ENCODE data around the gene GHR. TPM values are rescaled to one million over a fixed set of nuclear protein-coding genes. Genes with fewer than 3 reads are reported as not detected.
A peak's percentile ranks its signal among the peaks of the same experiment; 100 is the strongest.

Gene GHR
- total RNA-seq, 1 donor from 2014 or later = 3.2 TPM

DNA sequence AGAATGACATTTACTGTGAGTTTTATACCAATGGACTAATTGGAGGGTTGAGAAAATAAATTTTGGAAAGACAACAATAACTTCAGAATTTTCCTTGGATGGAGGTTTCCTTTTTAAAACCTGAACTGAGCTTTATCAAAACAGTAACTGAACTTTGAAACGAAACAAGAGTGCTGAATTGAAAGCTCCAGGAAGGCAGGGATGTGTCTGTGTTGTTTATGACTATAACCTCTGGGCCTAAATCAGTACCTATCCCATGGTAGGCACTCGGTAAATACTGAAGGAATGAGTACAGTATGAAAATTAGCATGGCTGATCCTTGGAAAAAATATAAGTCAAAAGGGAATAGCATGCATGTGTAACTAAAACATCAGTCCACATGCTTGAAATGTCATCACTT lies 93.9 kb downstream of the GHR start:
- no peak for DNase-seq

DNA sequence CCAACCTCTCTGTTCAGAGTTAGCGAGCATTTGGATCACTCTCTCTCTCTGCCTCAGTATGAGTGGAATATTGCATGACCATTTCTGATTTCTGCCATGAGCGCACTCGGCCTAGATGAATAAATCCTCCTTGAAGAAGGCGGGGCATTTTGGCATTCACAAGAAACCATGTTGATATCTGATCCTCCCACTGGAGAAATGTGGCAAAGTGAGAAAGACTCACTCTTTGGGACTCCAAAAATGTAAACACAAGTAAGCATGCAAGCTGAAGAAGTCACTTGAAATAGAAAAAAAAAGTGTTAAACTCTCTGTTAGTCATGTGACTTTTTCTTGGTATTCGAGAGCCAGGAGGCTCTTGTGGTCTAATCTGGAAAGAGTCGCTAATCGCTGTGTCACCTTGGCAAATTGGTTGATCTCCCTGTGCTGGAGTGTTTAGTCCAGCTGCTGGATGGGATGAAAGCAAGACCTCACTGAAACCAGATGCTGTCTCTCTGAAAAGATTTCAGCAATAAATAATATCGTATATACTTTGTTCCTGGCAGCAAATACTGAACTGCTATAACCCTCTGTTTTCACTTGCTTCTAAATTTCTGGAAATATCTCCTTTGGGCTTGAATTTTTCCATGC lies 95.5 kb downstream of the GHR start:
- DNase-seq = no peak

DNA sequence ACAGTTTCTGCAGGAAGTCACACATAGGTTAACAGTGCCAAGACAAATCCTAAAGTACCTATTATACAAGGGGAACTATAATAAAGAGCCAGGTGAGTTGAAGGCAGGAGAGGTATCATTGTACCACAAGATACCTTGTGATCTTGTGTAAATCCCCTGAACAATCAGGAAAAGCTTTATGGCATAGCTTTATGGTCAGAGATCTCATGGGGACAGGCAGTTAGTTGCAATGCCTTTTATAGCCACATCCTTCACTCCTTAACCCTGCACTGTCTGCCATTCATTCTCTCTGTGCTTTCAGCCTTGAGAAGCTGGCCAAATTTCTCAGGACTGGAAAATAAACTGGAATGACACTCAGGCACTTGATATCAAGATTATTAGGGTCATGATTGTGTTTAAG lies 97.0 kb downstream of the GHR start:
- no peak for DNase-seq

DNA sequence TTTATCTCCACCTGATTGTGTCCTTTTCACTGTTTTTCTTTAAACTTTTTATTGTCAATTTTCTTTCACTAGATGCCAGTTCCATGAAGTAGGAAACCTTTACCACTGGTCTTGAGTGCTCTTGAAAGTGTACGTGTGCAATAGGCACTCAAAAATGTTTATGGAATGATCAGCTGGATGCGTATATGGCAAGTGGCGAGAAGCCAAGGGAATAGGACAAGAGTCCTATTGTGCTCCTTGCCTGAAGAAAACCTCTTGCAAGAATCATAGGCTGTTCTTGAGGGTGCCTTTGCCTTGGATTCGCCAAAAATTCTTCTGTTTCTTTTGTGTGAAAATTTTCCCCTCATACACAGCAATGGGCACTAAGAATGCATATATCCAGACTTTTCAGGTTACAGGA lies 97.7 kb downstream of the GHR start:
- no peak for DNase-seq

DNA sequence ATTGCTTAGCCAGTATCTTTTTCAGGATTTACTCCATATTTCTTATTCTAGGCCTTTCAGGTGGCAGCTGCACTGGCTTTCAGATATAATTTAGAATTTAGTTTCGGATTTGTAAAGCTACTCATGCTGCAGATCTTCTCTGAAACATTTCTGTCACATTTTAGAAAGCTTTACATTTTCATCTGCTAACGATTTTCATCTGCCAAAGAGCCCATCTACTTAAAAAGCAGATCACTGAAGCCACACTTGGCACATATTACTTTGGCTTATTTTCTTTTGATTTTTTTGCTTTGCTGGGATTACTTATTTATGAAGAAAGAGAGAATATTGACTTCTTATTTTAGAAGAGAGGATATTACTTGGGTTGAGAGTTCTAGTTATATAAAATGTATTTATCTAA lies 98.2 kb downstream of the GHR start:
- no peak for DNase-seq

DNA sequence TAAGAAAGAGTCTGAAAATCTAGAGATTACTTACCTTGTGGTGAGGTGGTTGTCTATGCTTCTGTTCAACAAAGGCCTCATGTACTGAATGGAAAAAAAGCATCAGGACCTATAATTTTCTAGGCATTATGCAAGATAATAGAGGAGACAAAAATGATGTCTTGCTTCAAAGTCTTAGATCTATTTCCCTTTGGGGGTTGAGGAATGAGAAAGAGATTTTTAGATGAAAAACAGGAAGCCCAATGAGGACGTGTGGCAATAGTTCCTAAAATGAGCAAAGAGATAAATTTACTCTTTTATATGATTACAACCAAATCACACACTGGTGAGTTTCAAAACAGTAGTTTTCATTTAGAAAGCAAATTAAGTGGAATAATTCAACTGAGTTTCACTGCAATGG lies 99.5 kb downstream of the GHR start:
- no peak for DNase-seq

DNA sequence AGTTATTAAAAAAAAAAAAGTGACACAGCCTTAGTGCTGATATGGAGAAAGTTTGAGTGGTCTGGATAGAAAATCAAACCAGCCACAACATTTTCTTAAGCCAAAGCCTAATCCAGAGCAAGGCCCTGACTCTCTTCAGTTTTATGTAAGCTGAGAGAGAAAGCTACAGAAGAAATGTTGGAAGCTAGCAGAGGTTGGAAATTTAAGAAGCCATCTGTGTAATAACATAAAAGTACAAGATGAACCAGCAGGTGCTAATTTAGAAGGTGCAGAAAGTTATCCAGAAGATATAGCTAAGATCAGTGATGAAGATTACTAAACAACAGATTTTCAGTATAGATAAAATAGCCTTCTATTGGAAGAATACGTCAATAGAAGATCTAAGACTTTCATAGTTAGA lies 102.9 kb downstream of the GHR start:
- DNase-seq = no peak

DNA sequence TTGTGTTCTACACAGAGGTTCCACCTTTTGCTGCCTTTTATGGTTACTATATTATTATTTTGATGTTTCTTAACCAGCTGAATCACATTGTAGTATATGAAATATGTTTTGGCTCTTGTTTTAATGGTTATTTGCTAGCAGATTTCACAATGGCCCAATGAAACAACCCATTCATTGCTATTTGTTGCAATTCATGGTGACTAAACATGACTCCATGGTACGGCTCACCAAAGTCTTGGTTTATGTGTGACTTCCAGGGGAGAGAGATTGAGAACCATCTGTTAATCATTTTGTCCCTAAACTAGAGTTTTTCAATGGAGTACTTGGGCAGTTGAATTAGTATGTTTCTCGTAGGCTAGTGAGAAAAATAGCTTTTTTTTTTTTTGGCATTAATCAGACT lies 108.4 kb downstream of the GHR start:
- no peak for DNase-seq

DNA sequence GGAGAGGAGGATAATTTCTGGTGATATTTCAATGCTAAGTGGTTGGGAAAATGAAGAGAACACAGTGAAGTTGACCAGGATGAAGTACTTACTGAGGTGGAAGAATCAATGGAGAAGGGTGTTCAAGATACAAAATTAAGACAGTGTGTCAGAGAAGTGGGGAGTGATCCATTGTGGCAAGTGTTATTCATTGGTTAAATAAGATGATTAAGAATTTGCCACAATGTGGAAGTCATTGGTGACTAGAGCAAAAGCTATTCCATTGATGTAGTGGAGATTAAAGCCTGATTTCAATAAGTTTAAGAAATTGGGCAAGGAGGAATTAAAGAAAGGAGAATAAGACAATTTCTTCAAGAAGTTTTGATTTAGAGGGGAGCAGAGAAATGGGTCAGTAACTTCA lies 118.9 kb downstream of the GHR start:
- DNase-seq = no peak

DNA sequence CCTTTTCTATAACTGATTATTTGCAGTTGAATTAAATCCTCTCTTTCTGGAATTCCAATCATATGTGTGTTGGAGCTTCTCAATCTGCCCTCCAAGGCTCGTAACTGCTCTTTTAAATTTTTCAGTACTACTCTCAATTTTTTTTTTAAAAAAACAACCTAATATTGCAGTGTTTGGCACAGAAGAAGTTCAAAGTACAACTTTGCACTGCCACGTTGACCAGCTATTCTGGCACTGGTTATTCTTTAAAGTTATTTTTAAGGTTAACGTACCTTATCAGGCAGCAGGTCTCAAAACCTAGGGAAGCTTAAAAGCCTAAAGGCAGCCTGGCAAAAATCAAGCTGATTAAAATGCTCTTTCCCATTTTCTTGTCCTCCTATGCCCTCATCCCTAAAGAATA lies 120.5 kb downstream of the GHR start:
- DNase-seq = no peak

DNA sequence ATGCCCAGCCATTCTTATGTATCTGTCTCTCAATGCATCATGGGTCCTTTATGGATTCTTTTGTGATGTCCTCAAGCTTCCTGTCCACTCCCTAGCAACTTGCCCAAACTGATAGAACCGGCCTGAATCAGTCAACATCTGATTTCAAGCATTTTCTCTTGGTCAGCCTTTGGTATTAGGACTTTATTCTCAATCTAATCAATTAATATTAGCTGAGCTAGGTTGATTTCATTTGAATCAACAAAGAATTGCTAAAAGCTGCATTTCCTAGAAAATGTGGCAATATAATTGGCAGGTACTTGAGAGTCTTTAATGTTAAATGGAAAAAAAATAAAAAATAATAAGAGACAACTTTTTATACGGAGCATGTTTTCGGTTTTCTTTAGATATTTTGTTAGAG lies 121.8 kb downstream of the GHR start:
- no peak for DNase-seq

DNA sequence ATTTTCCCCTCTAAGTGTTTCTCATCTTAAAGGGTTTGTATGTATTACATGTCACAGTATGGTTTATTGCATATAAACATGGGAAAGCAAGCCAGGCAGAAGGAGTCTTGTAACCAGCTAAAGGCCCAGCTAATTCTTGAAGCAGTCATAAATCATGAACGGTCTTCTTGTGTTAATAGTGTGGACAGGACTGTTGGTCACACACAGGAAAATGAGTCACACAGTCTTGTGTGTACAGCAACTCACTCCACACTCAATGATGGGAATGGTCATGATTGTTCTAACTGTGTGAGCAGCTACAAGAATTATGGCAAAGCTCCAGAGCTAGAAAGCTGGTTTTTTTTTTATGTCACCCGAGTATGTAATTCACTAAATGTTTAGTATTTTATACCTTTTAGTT lies 123.9 kb downstream of the GHR start:
- peak; percentile 51 for DNase-seq

DNA sequence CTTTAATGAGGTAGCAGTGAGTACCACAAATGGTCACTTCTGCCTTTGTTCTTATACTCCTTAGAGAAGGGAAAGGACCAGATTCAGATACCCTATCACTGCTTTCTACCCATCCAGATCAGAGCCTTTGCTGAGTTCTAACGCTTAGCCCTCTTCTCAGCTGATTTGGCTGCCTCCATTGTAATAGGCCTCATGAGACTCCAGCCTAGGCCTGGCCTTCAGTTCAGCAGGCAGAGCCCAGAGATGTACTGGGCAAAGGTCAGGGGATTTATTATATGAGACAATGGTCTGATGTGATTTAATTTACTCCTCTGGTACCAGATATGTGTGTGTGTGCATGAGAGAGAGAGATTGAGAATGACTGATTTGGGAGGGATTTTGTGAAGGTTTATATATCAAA lies 124.7 kb downstream of the GHR start:
- no peak for DNase-seq

DNA sequence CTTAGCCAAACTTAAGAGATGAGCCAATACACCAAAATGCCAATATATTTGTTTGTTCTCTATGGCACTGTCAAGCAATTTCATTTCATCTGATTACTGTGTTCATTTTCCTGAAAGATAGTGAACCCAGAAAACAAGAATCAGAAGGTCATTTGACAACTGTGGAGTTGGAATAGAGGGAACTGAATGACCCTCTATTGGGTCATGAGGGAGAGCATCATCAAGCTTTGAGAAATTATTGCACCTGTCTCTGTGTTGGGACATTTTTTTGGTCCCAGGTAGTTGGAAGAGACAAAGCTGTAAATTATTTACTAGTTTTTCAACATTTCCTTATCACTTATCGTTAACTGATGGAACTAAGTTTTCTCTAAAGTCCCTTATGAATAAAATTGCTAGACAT lies 129.4 kb downstream of the GHR start:
- no peak for DNase-seq

DNA sequence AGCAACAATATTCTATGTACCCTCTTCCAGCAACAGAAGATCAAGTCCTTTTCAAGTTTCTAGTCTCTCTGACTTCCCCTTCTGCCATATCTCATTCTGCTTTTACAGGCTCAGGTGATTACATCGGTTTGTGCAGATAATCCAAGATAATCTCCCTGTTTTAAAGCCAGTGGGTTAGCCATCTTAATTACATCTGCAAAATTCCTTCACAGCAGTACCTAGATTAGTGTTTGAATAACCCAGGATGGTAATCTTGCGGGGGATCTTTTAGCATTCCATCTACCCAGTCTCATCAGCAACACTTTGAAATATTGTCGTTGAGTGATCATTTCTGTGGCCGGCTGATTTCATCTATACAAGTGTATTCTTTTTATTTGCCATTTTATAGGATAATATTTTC lies 130.2 kb downstream of the GHR start:
- DNase-seq = no peak

DNA sequence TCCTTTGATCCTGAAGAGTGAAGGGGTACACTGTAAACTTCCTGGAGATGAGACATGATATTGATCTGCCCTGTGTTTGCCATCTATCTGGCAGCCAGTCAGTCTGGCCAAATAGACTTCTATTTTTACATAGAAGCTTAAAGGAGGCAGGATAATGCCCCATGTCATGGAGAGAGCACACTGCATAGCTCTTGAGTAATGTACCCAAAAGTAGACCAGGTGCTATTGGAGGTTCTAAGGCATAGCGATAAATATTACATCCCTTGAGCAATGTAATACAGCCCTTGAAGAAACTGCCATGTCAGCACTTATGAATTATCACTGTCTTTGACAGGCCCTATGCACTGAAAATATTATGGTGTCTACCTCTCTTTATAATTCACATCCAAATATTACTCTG lies 131.8 kb downstream of the GHR start:
- DNase-seq = no peak

DNA sequence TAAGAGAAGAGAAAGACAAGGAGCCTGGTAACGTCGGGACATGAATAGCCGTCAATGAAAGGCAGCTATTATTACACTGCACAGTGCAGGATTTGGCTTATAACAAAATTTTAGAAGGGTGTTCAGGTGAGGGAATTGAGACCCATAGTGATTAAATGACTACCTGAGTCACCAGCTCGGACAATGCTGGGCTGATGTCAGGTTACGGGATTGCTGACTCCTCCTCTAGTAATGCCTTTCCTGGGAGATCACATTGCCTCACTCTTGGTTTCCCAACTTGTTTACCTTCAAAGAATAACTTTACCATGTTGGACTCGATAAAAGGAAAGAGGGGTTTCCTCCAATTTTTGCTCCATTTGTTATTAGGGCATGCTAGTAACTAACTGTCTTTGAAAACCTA lies 132.6 kb downstream of the GHR start:
- no peak for DNase-seq

DNA sequence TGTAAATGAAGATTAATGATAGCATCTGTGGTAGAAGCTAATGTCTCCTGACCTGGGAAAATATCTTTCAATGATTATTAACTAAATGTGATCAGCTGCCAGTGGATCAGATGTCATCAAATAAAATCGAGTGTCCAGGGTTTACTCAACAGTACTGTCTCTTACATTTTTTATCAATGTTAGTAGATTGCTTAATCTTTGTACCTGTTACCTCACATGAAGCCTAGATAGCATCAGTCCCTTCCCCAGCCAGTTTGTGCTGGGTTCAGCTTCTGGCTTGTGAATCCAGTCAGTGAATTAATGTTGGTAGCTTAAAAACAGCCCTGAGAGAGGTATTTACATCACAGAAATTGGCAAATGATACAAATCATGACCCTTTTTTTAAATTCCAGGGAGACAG lies 134.4 kb downstream of the GHR start:
- no peak for DNase-seq

DNA sequence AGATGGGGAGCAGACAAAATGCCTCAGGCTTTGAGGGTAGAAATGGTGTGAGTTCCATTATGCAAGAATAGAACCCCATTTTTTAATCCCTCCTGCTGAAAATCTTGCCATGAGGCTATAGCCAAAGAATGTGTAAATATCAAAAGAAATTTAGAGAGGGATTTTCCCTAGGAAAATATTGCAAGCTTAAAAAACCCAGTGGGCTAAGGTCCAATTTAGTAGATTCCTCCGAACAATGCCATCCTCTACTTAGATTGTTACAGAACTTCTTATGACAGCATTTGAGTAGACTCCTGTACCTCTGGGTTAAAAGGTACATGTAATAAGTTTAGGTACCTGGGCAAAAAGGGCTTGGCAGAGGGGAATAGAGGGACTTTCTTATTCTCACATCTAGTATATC lies 138.4 kb downstream of the GHR start:
- DNase-seq = no peak

DNA sequence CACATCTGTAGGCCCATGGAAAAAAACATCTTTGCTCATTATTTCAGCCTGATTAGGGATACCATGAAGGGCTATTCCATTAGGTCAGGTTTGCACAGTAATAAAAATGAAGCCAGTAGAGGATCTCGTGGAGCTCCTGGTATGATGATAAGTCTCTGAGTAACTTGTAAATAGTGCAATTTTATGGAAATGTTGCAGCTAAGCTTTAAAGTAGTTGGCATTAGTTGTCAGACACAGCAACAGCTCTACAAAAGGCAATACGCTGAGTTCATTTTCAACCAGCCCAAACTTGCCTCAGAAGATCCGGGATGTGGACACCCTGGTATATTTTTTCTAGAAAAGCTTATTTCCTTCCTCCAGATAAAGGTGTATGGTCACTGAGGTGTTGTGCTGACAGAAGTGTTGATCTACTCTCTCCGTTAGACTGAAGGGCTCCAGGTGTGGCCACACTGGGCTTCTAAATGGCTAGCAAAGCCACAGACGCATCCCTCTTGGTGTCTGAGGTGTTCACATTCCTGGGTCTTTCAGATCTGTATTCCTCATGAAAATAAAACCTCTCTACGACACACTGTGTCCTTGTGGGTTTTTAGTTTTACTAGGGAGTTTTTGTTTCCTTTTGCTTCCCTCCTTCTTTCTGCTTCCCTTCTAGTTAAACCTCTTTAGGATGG lies 141.6 kb downstream of the GHR start:
- DNase-seq = no peak

DNA sequence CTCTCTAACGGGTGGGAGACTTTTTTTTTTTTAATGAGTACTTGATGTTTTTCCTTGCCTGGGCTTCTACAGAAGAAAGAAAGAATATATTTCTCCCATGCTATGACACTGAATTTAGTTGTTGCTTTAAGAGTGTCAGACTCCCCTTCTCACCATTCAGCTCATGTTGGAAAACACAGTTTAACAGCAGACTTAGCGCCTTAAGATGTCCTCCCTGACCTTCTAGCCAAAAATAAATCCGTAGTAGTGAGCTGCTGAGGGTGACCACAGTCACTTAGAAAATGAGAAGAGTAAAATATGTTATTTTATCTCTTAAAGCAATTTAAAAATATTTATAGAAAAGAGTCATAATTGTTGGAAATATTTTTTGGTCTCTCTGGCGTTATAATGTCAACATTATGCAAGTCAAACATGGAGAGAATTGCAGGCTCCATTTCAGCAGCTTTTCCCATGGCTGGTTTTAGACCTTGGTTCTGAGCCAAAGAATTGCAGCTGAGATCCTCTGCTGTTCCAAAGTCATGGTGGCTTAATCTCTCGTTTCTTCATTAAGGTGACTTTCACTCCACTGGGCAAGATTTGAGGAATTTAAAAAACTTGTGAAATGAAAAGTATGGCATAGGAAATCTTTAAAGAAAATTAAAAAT lies 143.5 kb downstream of the GHR start:
- no peak for DNase-seq

DNA sequence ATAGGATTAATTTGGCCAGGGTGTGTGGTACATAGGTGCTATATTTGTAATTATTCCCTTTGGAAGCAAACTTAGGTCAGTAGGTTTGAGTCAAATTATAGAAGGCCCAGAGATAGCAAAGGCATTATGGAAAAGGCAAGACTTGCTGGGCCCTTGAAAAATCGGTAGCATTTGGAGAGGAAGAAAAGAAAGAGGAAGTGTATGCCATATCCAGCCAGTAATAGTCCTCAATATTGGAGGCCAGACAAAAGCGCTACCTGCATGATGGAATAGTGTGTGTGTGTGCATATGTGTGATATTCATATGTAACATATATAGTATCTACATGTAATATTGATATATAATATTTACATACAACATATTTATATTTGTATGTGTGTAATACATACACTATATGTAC lies 146.1 kb downstream of the GHR start:
- no peak for DNase-seq

DNA sequence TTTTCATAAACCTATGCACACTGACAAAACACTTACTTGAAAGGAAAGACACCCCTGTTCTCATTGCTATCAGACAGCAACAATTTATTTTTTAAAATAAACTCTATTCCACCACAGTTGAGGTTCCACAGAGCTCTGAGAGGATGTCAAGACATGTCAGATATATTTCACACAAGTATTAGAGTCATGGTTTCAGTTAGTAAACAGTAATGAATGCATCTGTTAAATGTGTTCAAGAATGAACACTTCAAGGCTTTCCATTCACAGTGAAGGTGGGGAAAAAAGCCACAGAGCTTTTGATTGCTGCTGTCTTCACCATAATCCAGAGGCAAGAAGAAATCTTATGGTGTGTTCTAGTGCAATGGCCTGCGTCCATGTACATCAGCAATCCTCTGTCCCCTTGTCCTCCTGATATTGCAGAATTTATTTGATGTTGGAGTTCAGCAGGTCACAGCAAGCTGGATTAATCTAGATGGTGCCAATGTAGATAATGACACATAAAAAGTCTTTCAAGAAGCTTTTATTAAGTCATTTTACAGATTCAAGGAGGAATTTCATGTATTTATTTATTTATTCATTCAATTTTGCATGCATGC lies 146.8 kb downstream of the GHR start:
- no peak for DNase-seq

Measured in dermis blood vessel endothelial cell (primary cell).